GM21381 (cell line): ENCODE results near the gene TM7SF3.
"Not testable (repeated sequence)": the region's sequence is repeated elsewhere in the genome, so short reads cannot be mapped to it uniquely, and the experiment has no call there.

Experiments used
- ATAC-seq: cut with Tn5 transposase; IDR thresholded peaks from one replicate; pipeline ENCODE4 v1.9.1; 2021; ENCODE audit warnings: mild to moderate bottlenecking, moderate library complexity; ENCODE audit not compliant: unreplicated experiment

The TM7SF3 gene

DNA sequence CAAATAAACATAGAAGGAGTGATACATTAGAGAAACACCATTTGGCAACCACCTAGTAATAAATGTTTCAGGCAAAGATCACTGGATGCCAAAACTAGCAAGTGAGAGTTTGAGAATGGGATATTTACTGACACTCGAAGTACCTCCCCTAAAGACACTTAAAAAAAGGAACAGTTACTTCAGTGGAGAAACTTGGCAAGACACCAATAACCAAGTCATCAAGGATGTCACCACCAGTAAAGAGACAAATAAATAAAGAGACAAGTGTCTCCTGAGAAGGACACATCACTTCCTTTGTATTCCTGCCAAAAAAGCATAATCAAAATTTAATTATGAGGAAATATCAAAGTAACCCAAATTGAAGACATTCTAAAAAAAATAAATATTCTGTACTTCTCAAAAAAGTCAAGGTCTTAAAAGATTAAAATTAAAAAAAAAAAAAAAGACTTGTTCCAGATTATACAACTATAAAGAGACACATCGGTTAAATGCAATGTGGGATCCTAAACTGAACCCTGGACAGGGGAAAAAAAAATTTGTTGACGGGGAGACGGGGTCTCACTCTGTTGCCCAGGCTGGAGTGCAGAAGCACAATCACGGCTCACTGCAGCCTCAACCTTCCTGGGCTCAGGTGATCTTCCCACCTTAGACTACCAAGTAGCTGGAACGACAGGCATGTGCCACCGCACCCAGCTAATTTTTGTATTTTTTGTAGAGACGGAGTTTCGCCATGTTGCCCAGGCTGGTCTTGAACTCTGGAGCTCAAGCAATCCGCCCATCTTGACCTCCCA, 26.4 kb downstream of the TM7SF3 start:
- no peak for ATAC-seq

DNA sequence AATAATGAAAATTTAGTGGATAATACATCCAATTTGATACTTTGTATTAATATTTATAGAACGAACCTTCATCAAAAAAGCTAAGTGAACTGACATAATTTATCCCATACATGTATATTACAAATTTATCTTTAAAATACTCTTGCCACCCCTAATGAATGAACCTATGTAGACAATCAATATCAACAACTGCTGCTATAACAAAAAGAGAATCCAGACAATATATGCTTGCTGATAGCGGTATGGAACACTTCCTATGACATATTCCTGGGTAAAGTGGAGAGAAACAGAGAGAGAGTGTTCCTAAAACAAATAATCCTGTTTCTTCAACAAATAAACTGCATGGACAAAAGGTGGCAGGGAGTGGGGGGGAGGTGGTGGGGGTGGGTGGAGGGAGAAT, 31.3 kb downstream of the TM7SF3 start:
- ATAC-seq: no peak

- ATAC-seq: no peak
Measured at GRCh38 chr12:26979733-26980132, 34.5 kb downstream of the TM7SF3 start.

GRCh38 chr12:26978801-26979200, 35.4 kb downstream of the TM7SF3 start:
- ATAC-seq: no peak

DNA sequence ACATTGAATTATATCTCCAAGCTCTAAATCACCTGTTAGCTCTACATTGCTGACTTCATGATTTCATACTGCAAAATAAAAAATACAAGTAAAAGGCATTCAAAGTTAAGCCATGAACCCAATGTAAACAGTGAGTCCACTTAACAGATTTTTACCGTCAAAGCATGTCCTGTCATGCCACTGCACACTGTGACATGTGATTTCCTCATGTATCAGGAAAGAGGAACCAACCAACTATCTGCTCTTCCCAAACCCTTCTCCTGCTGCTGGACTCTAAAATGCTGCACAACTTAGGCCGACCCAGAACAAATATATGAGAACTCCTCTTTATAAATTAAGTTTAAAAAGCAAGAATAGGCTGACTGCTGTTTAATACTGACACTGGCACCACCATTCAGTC, 37.5 kb downstream of the TM7SF3 start:
- ATAC-seq: no peak

DNA sequence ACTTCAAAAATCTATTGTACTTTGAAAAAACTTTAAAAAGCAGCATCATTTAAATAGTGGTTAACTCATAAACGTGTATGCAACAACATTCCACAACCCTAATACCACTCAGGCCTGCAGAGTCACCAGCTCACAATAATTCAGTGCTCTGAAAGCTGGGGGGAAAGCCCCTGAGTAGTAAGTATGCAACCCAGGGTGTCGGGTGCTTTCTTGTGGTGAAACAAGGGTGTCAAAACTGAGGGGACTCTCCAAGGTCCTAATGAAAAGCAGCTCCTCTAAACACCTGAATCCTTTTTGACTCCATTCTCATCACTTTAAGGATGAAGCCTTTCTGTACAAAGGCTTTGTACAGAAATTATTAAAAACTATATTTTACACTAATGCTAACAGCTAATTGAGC, 42.2 kb downstream of the TM7SF3 start:
- ATAC-seq: peak; percentile 90

DNA sequence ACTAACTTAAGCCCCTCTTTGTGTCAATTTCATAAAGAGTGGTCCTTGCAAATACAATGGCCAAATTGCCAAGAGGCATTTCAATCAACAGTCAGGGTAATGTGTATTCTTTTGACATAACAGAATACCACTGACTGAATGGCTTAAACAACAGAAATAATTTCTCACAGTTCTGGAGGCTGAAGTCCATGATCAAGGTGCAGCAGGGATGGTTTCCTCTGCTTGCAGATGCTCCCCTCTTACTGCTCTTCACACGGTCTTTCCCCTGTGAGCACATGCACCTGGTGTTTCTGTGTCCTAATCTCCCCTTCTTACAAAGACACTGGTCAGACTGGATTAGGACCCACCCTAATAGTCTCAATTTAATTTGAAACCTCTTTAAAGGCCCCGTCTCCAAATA, 44.0 kb downstream of the TM7SF3 start:
- ATAC-seq: no peak

DNA sequence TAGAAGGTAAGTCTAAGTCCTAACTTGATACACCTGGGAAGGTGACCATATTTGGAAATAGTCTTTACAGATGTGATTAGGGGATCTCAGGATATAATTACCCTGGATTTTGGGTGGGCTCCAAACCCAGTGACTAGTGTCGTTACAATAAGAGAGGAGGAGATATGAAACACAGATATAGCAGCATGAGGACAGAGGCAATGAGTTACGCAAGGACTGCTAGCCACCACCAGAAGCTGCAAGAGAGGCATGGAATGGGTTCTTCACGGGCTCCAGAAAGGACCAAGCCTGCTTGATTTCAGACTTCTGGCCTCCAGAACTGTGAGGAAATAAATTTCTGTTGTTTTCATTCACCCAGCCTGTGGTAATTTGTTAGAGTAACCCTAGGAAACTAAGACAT, 47.3 kb downstream of the TM7SF3 start:
- no peak for ATAC-seq

DNA sequence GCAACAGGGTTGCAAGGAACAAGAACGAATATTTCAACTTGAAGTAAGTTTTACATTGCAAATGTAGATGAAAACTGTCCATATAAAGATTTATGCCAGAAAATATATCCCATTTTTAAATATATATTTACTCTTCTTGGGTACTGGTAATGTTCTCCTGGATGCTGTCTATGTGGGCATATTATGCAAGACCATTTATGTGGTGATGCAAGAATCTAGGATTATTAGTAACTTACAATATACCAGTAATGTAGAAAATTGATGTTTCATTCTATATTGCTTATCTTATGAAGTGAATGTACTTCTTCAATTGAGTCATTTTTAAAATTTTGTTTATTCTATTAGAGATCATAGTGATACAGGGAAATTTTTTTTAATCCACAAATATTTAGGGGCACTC, 50.8 kb downstream of the TM7SF3 start:
- no peak for ATAC-seq

- no peak for ATAC-seq
Measured at GRCh38 chr12:26961803-26962202, 52.4 kb downstream of the TM7SF3 start.

DNA sequence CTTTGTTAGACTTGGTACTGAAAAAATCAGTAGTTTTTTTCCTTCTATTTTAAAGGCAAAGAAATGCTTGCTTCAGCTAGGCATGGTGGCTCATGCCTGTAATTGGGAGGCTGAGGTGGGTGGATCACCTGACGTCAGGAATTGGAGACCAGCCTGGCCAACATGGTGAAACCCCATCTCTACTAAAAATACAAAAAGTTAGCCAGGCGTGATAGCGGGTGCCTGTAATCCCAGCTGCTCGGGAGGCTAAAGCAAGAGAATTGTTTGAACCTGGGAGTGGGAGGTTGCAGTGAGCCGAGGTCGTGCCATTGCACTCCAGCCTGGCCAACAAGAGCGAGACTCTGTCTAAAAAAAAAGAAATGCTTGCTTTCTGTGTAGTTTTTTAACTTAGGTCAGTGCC, 52.8 kb downstream of the TM7SF3 start:
- not testable (repeated sequence) for ATAC-seq

DNA sequence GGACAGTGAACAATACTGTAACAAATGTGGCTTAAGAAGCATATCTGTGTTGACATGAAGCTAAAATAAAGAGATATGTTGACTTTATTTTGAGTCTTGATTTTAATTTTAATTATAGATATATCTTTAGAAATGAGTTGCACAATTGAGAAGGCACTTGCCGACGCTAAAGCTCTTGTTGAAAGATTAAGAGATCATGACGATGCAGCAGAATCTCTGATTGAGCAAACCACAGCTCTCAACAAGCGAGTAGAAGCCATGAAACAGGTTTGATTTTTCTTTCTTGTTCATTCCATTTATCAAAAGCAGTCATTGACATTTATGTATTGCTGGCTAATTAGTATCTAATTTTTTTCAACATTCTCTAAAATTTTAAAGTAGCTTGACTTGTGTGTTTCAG, 60.2 kb downstream of the TM7SF3 start:
- ATAC-seq: no peak

- ATAC-seq: no peak
Measured at GRCh38 chr12:26953447-26953846, 60.7 kb downstream of the TM7SF3 start.

- ATAC-seq: no peak
Measured at GRCh38 chr12:26948309-26948708, 65.9 kb downstream of the TM7SF3 start.

GRCh38 chr12:26941215-26941594, 73.0 kb downstream of the TM7SF3 start:
- no peak for ATAC-seq

DNA sequence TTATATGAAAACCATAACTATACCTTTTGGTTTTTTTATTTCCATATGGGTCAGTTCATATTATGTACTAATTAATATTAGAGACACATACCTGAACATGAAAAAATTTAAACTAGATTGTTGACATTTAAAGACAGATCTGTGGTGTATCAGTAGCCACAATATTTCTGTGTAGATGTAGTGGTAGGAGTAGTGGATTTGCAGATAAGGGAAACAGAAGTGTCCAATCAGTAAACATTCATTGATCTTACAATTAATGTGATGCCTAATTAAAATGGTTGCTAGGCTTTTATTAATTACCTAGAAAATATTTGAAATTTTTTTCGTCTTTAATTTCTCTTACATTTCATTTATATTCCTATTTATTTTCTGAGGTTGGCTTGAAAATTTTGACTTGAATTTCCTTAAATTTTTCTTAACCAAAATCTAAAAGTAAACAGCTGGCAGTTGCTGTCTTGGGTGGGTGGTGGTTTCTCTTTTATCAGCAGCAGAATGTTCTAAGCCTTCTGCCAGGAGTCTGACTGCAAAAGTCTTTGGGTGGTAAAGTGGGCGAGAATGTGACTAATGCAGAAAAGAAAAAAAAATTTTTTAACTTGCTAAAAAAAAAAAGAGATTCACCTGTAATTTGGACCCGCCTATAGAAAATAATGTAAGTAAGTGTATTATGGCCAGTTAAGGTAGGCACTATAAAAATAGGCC, 73.5 kb downstream of the TM7SF3 start:
- no peak for ATAC-seq

DNA sequence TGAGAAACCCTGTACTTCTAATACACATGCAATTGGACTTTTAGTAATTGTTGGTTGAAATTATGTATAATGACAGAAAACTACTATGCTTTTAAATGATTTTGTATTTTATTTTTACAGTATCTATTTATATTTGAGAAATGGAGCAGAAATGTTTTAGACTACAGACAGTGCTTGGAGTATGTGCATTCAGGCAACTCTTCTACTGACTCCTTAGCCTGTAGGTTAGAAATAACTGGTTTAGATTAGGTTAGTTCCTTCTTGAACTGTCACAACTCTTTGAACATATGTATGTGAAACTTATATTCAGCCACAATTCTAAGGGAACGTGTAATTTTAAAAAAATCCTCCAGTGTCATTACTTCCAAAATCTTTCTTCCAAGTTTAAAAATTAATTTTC, 74.2 kb downstream of the TM7SF3 start:
- ATAC-seq: no peak

DNA sequence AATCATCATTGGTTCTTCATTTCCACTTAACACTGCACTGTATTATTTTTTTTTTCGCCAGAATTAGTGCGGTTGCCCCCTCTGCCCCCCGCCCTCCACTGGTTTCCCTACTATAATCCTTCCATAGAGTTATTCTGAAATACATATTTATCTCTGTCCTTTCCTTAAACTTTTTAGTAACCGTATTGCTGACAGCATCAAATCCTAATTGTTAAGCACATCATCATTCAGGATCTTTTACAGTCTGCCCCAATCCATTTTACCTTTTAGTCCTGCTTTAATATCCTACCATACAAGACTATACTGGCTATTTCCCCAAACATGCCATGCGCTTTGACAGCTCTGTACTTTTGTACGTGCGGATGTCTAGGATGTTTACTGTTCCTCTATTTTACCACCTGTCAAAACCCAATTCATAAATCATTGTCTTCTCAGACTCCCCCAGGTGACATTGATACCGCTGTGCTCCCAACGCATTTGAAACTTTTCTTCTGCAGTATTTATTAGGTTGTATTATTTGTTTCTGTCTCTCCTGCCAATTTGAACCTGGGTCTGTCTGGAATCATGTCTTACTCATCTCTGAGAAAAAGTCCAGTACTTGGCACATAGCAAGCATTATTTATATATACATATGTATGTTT, 74.9 kb downstream of the TM7SF3 start:
- ATAC-seq: no peak

DNA sequence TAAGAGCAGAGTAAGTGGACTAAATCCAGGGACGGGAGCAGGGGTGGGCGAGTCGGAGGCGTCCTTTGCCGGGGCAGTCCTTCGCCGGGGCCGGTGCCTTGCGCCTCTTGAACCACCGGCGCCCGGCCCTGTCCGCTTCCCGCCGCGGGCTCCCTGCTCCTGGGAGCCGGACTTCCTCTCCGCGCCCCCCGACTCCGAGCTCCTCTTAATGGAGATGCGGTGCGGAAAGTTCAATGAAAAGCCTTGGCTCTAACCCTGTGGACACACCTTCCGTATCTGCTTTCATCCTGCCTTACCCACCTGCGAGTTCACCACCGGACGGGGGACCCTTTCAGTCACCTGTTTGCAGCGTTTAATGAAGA, 75.5 kb downstream of the TM7SF3 start:
- no peak for ATAC-seq

GRCh38 chr12:26937863-26938700, 76.1 kb downstream of the TM7SF3 start, which contains the start of the genes FGFR1OP2 and INTS13:
Gene FGFR1OP2, plus strand, starts transcription at chr12:26938470. Its CDS starts 15,689 bp downstream, at chr12:26954159.
Gene INTS13, minus strand, starts transcription at chr12:26937981. Its CDS starts 1,178 bp downstream, at chr12:26936803.
- peak; percentile 84 for ATAC-seq

DNA sequence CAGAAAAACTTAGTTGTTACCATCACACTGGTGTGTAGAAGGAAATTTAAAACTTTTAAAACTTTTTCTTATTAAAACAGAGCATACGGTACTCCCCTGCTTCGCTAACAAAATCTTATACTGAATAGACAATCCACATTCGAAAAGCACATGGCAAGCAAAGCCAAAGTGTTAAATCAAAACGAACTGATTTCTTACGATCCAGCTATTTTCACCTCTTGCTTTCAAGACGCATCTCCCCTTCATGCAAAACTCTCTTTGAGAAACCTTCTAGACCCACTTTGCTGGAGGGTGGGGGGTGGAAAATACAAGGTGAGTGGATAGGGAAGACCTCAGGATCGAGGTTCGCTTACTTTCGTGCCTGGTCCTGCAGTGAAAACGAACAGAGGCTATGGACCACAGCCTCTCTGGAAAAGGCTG, 76.7 kb downstream of the TM7SF3 start:
- no peak for ATAC-seq
